ENCODE measurements around the gene KIAA1328. TPM values are rescaled to one million over a fixed set of nuclear protein-coding genes. Genes with fewer than 3 reads are reported as not detected.
A peak's percentile ranks its signal among the peaks of the same experiment; 100 is the strongest.
"Not testable (repeated sequence)": the region's sequence is repeated elsewhere in the genome, so short reads cannot be mapped to it uniquely, and the experiment has no call there.

Gene KIAA1328
- 10 to 100 TPM in 2 of 4 donors, 1 to 10 TPM in 2; 8.9 to 11.3 (median 9.9) TPM for polyA plus RNA-seq (ENCODE audit: insufficient read length in 4 of 4)

DNA sequence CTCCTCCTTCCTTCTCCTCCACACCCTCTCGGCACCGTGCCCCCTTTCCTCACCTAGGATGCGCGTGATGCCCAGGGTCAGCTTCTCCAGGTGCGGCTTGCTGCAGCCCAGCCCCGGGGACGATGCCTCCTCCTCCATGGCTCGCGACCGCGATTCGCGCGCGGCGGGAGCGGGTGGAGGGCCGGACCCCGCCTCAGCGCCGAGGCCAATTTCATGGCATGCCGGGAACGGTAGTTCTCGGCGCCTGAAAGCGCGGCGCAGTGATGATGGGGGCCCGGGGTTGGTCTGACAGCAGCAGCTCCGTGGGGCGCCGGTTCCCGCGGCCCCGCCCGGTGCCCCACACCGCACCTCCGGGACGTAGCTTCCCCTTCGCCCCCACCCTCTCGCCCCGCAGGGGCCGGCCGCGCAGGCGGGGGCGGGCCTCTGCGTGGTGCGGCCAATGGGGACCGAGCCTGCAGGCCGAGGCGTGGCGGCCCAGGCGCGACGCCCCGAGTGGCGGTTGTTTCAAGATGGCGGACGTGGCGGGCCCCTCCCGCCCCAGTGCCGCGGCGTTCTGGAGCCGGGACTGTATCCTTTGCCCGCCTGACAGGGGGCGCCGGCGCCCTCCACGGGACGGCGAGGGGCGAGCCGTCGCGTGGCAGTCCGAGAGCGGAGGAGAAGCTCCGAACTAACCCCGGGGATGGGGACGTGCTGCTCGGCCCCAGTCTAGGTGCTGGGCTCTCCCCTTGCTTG lies at the start of gene KIAA1328, which contains the start of gene TPGS2:
TSS of gene KIAA1328 (plus strand) at position 498 of the 732 bp plus-strand sequence. CDS start at position 510, 12 bp downstream.
TSS of gene TPGS2 (minus strand) at position 373 of the 732 bp plus-strand sequence. CDS start at position 138, 235 bp downstream.
- DNase-seq (ENCODE audit: low read depth in 4 of 4, low spot score in 3 of 4): peak; percentile 69 to 74 (median 71)

- DNase-seq (ENCODE audit: low read depth in 4 of 4, low spot score in 3 of 4): no peak
Measured at GRCh38 chr18:36780748-36781147, 48.2 kb upstream of the KIAA1328 start.

GRCh38 chr18:36782710-36783109 lies 46.2 kb upstream of the KIAA1328 start:
- DNase-seq (ENCODE audit: low read depth in 4 of 4, low spot score in 3 of 4): no peak

- no peak for DNase-seq (ENCODE audit: low read depth in 4 of 4, low spot score in 3 of 4)
Measured at GRCh38 chr18:36783792-36784191, 45.1 kb upstream of the KIAA1328 start.

DNA sequence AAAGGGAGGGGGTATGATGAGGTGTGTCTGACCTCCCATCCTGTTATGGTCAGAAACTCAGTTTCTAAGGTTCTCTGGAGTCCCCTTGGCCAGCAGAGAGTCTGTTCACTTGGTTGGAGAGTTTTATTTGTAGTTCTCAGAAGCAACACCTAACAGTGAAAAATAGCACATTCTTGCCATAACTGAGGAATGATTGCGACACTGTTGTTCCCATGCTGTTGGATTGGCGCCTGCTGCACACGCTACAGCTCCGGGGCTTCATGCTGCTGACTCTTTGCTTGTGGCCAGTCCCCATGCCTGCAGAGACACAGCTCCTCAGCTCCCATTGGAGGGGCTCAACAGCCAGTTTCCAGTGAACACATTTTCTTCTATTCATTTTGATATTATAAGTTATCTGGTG lies 42.2 kb upstream of the KIAA1328 start:
- no peak for DNase-seq (ENCODE audit: low read depth in 4 of 4, low spot score in 3 of 4)

- no peak for DNase-seq (ENCODE audit: low read depth in 4 of 4, low spot score in 3 of 4)
Measured at GRCh38 chr18:36792634-36793283, 36.2 kb upstream of the KIAA1328 start.

DNA sequence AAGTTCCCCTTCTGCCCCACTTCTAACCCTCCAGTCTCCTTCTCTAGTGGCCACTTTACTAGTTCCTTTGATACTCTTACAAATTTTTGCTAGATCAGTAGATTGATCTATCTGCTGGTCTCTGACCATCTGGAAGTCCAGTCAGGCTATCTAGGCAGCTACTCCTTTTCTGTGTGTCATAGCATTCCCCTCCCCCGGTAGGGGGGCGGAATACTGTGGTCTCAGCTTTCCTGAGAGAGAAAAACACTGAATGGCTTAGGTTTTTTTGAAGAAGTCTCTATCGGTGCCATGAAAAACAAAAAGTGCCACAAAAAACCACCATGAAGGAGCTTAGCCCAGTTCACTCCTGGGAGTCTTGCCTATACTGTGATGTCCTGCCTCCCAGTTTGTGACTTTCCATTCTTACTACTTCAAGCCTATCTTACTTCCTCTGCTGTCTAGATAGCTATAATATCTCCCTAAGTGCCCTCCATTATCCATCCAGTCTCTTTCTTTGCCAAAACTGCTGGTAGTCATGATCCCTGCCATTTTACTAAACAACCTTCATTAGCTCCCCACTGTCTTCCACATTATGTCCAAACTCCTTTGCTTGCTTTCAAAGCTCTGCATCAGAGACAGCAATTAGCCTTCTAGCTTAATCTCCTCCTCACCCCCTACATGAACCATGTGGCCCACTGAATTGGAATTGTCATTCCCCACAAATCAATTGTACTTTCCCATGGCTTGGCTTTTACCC lies 30.0 kb upstream of the KIAA1328 start:
- no peak for DNase-seq (ENCODE audit: low read depth in 4 of 4, low spot score in 3 of 4)

DNA sequence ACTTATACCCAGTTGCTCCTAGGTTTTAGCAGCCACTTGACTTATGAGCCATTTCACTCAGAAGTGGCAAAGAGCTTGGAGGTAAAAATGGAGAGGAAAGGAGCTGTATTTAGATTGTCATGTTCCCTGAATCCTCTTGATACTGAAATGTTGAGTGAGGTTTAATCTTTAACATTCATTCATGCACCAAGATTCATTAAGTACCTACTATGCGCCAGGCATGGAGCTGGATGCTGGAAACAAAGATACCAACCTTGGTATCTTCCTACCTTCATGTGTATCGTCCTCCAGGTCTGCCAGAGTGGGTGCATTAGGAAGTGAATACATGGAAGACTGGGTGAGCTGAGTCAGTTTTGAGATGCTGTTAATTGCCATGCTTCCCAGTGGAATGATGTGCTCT lies 23.8 kb upstream of the KIAA1328 start:
- DNase-seq (ENCODE audit: low read depth in 4 of 4, low spot score in 3 of 4): no peak

- no peak for DNase-seq (ENCODE audit: low read depth in 4 of 4, low spot score in 3 of 4)
Measured at GRCh38 chr18:36808681-36809080, 20.2 kb upstream of the KIAA1328 start.

DNA sequence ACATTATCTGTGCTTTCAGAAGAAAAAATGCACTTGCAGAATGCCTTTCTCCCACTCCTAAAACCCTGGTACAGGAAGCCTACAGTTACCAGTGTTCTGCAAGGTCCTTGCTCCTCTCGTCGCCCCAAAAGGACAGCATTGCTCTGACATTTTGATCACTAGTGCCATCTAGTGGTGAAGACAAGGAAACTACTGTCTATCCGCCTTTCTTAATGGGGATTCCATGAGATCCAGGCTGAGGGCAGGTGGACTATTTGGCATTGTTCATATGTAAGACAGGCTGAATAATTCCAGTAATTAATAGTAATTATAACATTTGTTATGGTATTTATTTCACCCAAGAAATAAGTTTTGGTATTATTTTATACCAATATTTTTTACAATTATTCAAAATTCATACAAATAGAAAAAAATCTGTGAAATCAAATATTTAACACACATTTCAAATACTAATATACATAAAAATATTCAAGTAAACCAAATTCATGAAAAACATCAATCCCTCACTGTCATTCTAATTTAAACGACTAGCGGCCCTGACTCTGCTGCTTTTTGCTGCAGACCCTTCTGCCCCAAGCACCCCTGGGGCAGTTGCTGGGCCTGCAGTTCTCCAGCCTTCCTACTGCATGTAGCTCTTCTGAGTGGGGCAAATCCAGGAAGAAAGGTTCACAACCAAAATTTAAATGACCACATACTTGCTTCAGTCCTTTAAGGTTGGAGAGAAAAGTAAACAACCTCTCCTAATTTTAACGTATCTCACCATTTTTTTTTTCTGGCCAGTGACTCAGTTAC lies 19.1 kb upstream of the KIAA1328 start:
- peak in 3 of 4 donors; percentile 35 to 56 (median 43) for DNase-seq (ENCODE audit: low read depth in 4 of 4, low spot score in 3 of 4)

DNA sequence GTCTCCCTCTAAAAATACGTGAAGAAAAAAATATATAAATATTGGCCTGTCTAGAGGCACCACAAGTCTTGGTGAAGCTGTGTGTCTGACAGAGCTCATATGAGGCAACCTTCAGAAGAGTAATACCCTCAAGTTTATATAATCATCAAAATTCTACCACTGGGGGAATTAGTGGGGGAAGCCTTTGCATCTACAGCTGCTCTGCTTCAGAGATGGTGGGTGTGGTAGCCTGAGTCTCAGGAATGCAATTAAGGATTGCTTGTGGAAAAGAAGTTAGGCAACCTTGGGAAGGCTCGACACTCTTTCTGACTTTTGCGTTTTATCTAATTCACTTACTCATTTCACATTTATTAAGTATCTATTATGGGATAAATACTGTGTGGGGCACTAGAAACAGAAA lies 17.5 kb upstream of the KIAA1328 start:
- no peak for DNase-seq (ENCODE audit: low read depth in 4 of 4, low spot score in 3 of 4)

- no peak for DNase-seq (ENCODE audit: low read depth in 4 of 4, low spot score in 3 of 4)
Measured at GRCh38 chr18:36811955-36812354, 17.0 kb upstream of the KIAA1328 start.

GRCh38 chr18:36812678-36813077 lies 16.2 kb upstream of the KIAA1328 start:
- no peak for DNase-seq (ENCODE audit: low read depth in 4 of 4, low spot score in 3 of 4)

DNA sequence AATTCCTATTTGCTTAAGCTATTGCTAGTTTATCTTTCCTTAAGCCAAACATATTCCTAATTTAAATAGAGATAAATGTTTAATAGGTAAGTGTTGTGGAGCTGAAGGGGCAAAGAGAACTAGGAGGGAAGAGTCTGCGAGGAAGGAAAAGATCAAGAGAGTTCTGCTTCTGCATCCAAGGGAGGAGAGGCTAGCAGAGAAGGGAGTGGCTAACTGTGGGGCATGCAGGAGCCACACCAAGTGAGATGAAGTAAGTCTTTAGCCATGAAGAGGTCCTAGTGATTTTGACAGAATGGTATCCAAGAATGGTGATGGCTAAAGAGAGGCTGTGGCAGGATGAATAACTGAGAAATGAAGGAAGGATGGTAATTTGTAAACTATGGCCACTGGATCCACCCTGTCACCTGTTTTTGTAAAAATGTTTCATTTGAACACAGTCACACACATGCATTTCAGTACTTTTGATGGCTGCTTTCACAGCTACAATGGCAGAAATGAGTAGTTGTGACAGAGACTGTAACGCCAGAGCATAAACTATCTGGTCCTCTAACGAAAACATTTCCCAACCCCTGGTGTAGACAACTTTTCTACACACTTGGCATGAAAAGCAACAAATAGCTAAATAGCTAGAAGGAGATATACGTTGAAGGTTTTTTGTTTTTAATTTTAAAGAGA lies 15.7 kb upstream of the KIAA1328 start:
- no peak for DNase-seq (ENCODE audit: low read depth in 4 of 4, low spot score in 3 of 4)

GRCh38 chr18:36813824-36814223 lies 15.1 kb upstream of the KIAA1328 start:
- no peak for DNase-seq (ENCODE audit: low read depth in 4 of 4, low spot score in 3 of 4)

- DNase-seq (ENCODE audit: low read depth in 4 of 4, low spot score in 3 of 4): no peak
Measured at GRCh38 chr18:36814994-36815393, 13.9 kb upstream of the KIAA1328 start.

- DNase-seq (ENCODE audit: low read depth in 4 of 4, low spot score in 3 of 4): not testable (repeated sequence)
Measured at GRCh38 chr18:36816096-36816495, 12.8 kb upstream of the KIAA1328 start.

DNA sequence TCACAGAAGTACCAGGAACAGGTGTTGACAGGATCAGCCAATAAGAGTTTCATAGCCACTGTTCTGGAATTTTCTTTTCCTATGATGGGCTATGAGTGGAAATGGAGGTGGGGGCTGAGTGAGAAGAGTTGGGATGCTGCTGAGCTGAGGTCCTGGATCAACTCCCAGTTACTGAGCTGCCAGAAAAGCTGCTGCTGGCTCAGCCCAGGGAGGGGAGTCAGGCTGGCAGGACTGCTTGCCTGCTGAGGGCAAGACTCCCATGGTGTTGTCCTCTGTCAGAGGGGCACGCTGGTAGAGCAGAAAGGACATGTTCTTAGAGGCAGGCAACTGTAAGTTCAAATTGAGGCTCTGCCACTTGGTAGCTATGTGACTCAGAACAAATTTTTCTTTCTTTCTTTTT lies 11.9 kb upstream of the KIAA1328 start:
- DNase-seq (ENCODE audit: low read depth in 4 of 4, low spot score in 3 of 4): no peak

DNA sequence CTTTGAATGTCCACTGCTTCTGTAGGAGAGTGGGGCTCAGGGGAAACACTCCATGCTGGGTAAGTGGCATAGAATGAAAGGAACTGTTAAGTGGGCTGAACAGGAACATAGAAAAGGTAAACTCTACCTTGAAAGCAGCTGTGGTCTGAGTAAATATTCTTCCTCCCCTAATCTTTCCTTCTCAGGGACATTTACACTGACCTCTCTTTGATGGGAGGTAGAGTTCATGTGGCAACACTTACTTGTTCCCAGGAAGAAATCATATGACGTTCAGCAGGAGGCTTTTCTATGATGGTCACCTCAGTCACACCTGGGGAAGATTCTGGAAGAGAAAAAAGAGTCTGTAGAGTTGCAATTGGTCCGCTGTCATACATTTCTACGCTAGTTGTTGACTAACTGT lies 10.3 kb upstream of the KIAA1328 start:
- no peak for DNase-seq (ENCODE audit: low read depth in 4 of 4, low spot score in 3 of 4)

DNA sequence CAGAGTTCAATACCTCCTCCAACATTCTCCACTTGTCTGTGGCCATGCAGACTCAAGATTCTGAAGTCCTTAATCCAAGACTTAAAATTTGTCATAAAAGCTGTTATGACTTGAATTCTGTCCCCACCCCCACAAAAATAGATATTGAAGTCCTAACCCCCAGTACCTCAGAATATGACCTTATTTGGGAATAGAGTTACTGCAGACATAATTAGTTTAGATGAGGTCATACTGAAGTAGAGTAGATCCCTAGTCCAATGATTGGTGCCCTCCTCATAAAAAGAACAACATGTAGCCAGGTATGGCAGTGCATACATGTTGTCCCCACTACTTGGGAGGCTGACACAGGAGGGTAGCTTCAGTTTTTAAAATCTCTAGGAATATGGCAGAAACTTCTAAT lies 9.3 kb upstream of the KIAA1328 start:
- DNase-seq (ENCODE audit: low read depth in 4 of 4, low spot score in 3 of 4): no peak

Data from right renal pelvis (tissue), 4 donors.